Natural killer cell treated with Interleukin-12 subunit alpha and Interleukin-12 subunit beta and Interleukin-15 and Interleukin-18, amount 100 ng/mL, for 72 hours (primary cell): Measurements from ENCODE around the gene NAV2. TPM values are rescaled to one million over a fixed set of nuclear protein-coding genes. Genes with fewer than 3 reads are reported as not detected.
"Not testable (repeated sequence)": the region's sequence is repeated elsewhere in the genome, so short reads cannot be mapped to it uniquely, and the experiment has no call there.

ENCODE experiments used
- ATAC-seq, 2 donors: fragments of 150-1000 bp; cut with Tn5 transposase in 1 of 2; sonication (Bioruptor Pico), chemical (Tn5 transposase) in 1 of 2; 2 replicates each; pipeline ENCODE4 v1.10.0; 2021
- DNase-seq: peaks from one replicate; pipeline ENCODE4 v3.0.0; 2022; ENCODE audit warnings: low spot score
- H3K27ac Mint-ChIP-seq, 2 donors: 1 replicate in 1 of 2; 2 replicates in 1 of 2; pipeline ENCODE4 v1.8.0; 2022; ENCODE audit warnings: mixed read lengths in 2 of 2, mild to moderate bottlenecking in 1 of 2, moderate library complexity in 1 of 2
- H3K27me3 Mint-ChIP-seq, 2 donors: 1 replicate in 1 of 2; 2 replicates in 1 of 2; pipeline ENCODE4 v1.8.0; 2022; ENCODE audit warnings: mixed read lengths in 2 of 2
- H3K36me3 Mint-ChIP-seq: one replicate; pipeline ENCODE4 v1.8.0; 2022; ENCODE audit warnings: mixed read lengths
- H3K4me1 Mint-ChIP-seq, 2 donors: 1 replicate in 1 of 2; 2 replicates in 1 of 2; pipeline ENCODE4 v1.8.0; 2022; ENCODE audit warnings: low read depth in 2 of 2, mixed read lengths in 2 of 2, mild to moderate bottlenecking in 1 of 2
- H3K4me3 Mint-ChIP-seq: one replicate; pipeline ENCODE4 v1.8.0; 2022; ENCODE audit warnings: mixed read lengths
- H3K9me3 Mint-ChIP-seq: 2 replicates; pipeline ENCODE4 v1.8.0; 2022; ENCODE audit warnings: mixed read lengths
- total RNA-seq, 2 donors: library from RNA; stranded (reverse); gene quantifications; one replicate each; pipeline ENCODE4 v1.2.3, GENCODE V29; 2022

The NAV2 gene
- total RNA-seq, 2 donors from 2014 or later: 0.31 to 0.67 TPM

- no peak for ATAC-seq
- no peak for DNase-seq
These were observed 208.3 kb downstream of the NAV2 start for GRCh38 chr11:19920982-19921381.

GRCh38 chr11:19921976-19922688 is 209.5 kb downstream of the NAV2 start:
- no peaks in the 10 kb centered on the region for H3K4me1 Mint-ChIP-seq
- ATAC-seq (no peak), DNase-seq (no peak)
- H3K27ac Mint-ChIP-seq: no peak overlapping the region
- H3K36me3 Mint-ChIP-seq: no peaks in the 10 kb centered on the region
- H3K4me3 Mint-ChIP-seq: no peak overlapping the region
- H3K9me3 Mint-ChIP-seq: no peaks in the 10 kb centered on the region
- peaks cover 18 to 53% of the 10 kb centered on the region in 2 donors for H3K27me3 Mint-ChIP-seq

More at GRCh38 chr11:19920982-19921381, 208.3 kb downstream of the NAV2 start:
- Mint-ChIP-seq H3K4me1 (no peaks in the 10 kb centered on the region), H3K36me3 (no peaks in the 10 kb centered on the region), H3K4me3 (no peak overlapping the region), H3K27ac (no peak overlapping the region), H3K27me3 (peaks cover 18 to 54% of the 10 kb centered on the region in 2 donors), H3K9me3 (no peaks in the 10 kb centered on the region)

GRCh38 chr11:19922689-19923035 is 210.0 kb downstream of the NAV2 start:
- H3K9me3 Mint-ChIP-seq: no peaks in the 10 kb centered on the region
- no peaks in the 10 kb centered on the region for H3K36me3 Mint-ChIP-seq
- no peak for DNase-seq
- H3K4me3 Mint-ChIP-seq: no peak overlapping the region
- no peak for ATAC-seq
- no peaks in the 10 kb centered on the region for H3K4me1 Mint-ChIP-seq
- no peak overlapping the region for H3K27ac Mint-ChIP-seq
- H3K27me3 Mint-ChIP-seq: peaks cover 18 to 53% of the 10 kb centered on the region in 2 donors

DNA sequence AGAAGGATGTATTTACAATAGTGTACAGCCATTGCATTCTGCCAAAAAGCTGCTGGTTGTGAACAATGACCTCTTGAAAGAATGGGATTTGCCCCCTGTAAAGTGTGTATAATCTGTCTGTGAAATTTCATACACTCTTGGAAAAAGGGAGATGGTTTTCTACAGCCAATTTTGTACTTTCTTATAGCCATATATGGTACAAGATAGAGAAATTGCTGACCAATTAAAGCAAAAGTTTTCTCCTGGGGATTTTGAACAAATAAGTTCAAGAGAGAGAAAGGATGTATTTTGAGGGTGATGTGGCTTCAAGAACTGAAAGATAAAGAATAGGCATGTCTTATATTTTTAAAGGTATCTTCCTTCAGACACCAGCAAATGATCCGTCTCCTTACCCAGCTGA is 211.0 kb downstream of the NAV2 start:
- Mint-ChIP-seq H3K4me3 (no peak overlapping the region), H3K27me3 (peaks cover 18 to 44% of the 10 kb centered on the region in 2 donors), H3K27ac (no peak overlapping the region), H3K9me3 (no peaks in the 10 kb centered on the region), H3K4me1 (no peaks in the 10 kb centered on the region), H3K36me3 (no peaks in the 10 kb centered on the region)
- DNase-seq (no peak), ATAC-seq (no peak)

DNA sequence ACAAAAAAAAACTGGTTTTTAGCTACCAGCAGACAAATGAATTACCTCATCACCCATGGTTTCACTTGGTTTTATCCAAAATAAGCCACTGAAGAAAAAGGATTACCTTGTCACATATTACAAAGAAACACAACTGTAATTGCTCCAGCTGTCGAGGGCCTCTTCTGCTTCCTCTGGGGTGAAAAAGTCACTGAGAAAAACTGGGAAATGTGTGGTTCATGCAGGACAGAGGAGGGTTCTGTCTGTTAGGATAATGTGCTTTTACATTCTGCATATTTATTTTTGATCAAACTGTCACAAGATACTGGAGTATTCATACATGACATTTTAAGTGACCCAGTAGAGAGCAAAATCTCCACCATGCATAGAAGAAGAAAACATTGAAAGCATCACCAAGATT is 211.7 kb downstream of the NAV2 start:
- Mint-ChIP-seq H3K27me3 (peaks cover 17 to 37% of the 10 kb centered on the region in 2 donors), H3K27ac (no peak overlapping the region), H3K4me1 (no peaks in the 10 kb centered on the region), H3K9me3 (no peaks in the 10 kb centered on the region), H3K4me3 (no peak overlapping the region), H3K36me3 (no peaks in the 10 kb centered on the region)
- ATAC-seq (no peak), DNase-seq (no peak)

- Mint-ChIP-seq H3K4me1 (no peaks in the 10 kb centered on the region), H3K4me3 (no peak overlapping the region), H3K27me3 (peaks cover 15 to 34% of the 10 kb centered on the region in 2 donors), H3K27ac (no peak overlapping the region), H3K9me3 (no peaks in the 10 kb centered on the region), H3K36me3 (no peaks in the 10 kb centered on the region)
- DNase-seq (no peak), ATAC-seq (no peak)
These were observed 212.1 kb downstream of the NAV2 start for GRCh38 chr11:19924716-19925115.

- H3K27ac Mint-ChIP-seq, H3K9me3 Mint-ChIP-seq, H3K4me1 Mint-ChIP-seq, ATAC-seq, H3K4me3 Mint-ChIP-seq, DNase-seq, H3K36me3 Mint-ChIP-seq: not testable (repeated sequence)
- H3K27me3 Mint-ChIP-seq: peaks cover 10 to 28% of the 10 kb centered on the region in 2 donors
These were observed 214.8 kb downstream of the NAV2 start for GRCh38 chr11:19927403-19927802.

DNA sequence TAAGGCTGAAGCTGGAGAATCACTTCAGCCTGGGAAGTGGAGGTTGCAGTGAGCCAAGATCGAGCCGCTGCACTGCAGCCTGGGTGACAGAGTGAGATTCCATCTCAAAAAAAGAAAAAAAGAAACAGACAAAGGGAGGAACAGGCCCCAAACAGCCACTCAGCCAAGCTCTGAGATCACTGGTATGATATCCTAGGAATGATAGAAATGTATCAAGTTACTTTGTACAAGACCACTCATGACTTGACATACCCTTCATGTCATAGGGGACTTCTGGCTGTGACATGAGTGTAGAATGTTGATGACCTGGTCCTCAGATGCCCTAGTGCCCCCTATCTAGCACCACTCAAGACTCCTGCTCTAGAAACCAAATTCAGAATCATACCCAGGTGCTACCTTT is 216.5 kb downstream of the NAV2 start:
- Mint-ChIP-seq H3K4me3 (no peak overlapping the region), H3K4me1 (no peaks in the 10 kb centered on the region), H3K27me3 (peaks cover 2 to 14% of the 10 kb centered on the region in 2 donors), H3K27ac (no peak overlapping the region), H3K36me3 (no peaks in the 10 kb centered on the region), H3K9me3 (no peaks in the 10 kb centered on the region)
- ATAC-seq (no peak), DNase-seq (no peak)

GRCh38 chr11:19929655-19930054 is 217.0 kb downstream of the NAV2 start:
- Mint-ChIP-seq H3K4me3 (no peak overlapping the region), H3K36me3 (no peaks in the 10 kb centered on the region), H3K4me1 (no peaks in the 10 kb centered on the region), H3K27ac (no peak overlapping the region), H3K27me3 (peaks cover 2 to 14% of the 10 kb centered on the region in 2 donors), H3K9me3 (no peaks in the 10 kb centered on the region)
- ATAC-seq (no peak), DNase-seq (no peak)

GRCh38 chr11:19931141-19931770 is 218.6 kb downstream of the NAV2 start:
- Mint-ChIP-seq H3K27ac (no peak overlapping the region), H3K9me3 (no peaks in the 10 kb centered on the region), H3K4me3 (no peak overlapping the region), H3K4me1 (no peaks in the 10 kb centered on the region), H3K36me3 (no peaks in the 10 kb centered on the region), H3K27me3 (peaks cover 2 to 10% of the 10 kb centered on the region in 2 donors)
- ATAC-seq: no peak
- DNase-seq: no peak

GRCh38 chr11:19931771-19932369 is 219.2 kb downstream of the NAV2 start:
- no peak for DNase-seq
- ATAC-seq: no peak
- H3K4me3 Mint-ChIP-seq: no peak overlapping the region
- peaks cover 2 to 7% of the 10 kb centered on the region in 2 donors for H3K27me3 Mint-ChIP-seq
- H3K9me3 Mint-ChIP-seq: no peaks in the 10 kb centered on the region
- no peaks in the 10 kb centered on the region for H3K36me3 Mint-ChIP-seq
- H3K27ac Mint-ChIP-seq: no peak overlapping the region
- no peaks in the 10 kb centered on the region for H3K4me1 Mint-ChIP-seq

DNA sequence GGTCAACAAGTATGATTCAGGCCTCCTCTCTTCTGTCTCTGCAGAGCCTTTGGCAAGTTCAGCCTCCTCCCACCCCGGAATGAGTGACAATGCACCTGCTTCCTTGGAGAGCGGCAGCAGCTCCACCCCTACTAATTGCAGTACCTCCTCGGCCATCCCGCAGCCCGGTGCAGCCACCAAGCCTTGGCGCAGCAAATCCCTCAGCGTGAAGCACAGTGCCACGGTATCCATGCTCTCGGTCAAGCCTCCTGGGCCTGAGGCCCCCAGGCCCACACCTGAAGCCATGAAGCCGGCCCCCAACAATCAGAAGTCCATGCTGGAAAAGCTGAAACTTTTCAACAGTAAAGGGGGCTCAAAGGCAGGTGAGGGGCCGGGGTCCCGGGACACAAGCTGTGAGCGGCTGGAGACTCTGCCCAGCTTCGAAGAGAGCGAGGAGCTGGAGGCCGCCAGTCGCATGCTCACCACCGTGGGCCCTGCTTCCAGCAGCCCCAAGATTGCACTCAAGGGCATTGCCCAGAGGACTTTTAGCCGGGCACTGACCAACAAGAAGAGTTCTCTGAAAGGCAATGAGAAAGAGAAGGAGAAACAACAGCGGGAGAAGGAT is 220.6 kb downstream of the NAV2 start:
- ATAC-seq: no peak
- Mint-ChIP-seq H3K27ac (no peak overlapping the region), H3K4me3 (no peak overlapping the region), H3K9me3 (no peaks in the 10 kb centered on the region), H3K27me3 (peaks cover 7% of the 10 kb centered on the region in 2 donors), H3K4me1 (peaks cover 0 to 5% of the 10 kb centered on the region in 2 donors), H3K36me3 (no peaks in the 10 kb centered on the region)
- no peak for DNase-seq

DNA sequence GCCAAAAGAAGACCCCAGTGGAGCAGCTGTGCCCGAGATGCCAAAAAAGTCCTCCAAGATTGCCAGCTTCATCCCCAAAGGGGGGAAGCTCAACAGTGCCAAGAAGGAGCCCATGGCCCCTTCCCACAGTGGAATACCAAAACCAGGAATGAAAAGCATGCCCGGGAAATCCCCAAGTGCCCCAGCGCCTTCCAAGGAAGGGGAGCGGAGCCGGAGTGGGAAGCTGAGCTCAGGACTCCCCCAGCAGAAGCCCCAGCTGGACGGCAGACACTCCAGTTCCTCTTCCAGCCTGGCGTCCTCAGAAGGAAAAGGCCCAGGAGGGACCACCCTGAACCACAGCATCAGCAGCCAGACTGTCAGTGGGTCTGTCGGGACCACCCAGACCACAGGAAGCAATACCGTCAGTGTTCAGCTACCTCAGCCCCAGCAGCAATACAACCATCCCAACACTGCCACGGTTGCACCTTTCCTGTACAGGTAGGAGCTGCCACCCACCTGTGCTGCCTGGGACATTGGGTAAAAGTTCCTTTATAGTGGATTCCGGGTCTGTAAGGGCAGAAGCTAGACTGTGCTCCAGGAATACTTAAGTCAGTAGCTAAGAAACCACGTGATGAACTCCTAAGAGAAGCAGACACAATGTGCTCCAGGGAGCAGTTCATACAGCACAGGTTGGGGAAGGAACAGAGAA is 221.3 kb downstream of the NAV2 start:
- no peak overlapping the region for H3K27ac Mint-ChIP-seq

More for the DNA sequence above, 221.3 kb downstream of the NAV2 start:
- Mint-ChIP-seq H3K36me3 (no peaks in the 10 kb centered on the region), H3K9me3 (no peaks in the 10 kb centered on the region), H3K4me3 (no peak overlapping the region), H3K4me1 (peaks cover 0 to 5% of the 10 kb centered on the region in 2 donors), H3K27me3 (peaks cover 7% of the 10 kb centered on the region in 2 donors)
- ATAC-seq (peak in 1 of 2 donors; percentile 38), DNase-seq (no peak)
